AG09319 (cell line): ENCODE measurements around the gene CD83.
"Not testable (repeated sequence)": the region's sequence is repeated elsewhere in the genome, so short reads cannot be mapped to it uniquely, and the experiment has no call there.

ENCODE experiments used
- DNase-seq: peaks from one replicate; pipeline ENCODE4 v3.0.0-alpha.2; 2010; ENCODE audit warnings: low read depth; ENCODE audit errors: extremely low read depth
- CTCF ChIP-seq: IDR thresholded peaks from 2 replicates; pipeline ENCODE4 v1.5.1; 2011; ENCODE audit warnings: low read depth, mild to moderate bottlenecking, inconsistent platforms, low read length, moderate library complexity

Gene CD83

GRCh38 chr6:14117158-14118090 is at the start of gene CD83:
Gene CD83, plus strand, starts transcription at chr6:14117772. Its CDS starts 40 bp downstream, at chr6:14117812.
- TF ChIP-seq CTCF = peak; percentile 5; the same call in 1 of the 2 replicates
- no peak for DNase-seq

GRCh38 chr6:14068133-14068532 is 49.4 kb upstream of the CD83 start:
- peak; percentile 30 for DNase-seq
- TF ChIP-seq CTCF = no peak

GRCh38 chr6:14068623-14069022 is 48.9 kb upstream of the CD83 start:
- TF ChIP-seq CTCF = no peak
- no peak for DNase-seq

GRCh38 chr6:14070457-14070856 is 47.1 kb upstream of the CD83 start:
- no peak for TF ChIP-seq CTCF
- DNase-seq = no peak

- TF ChIP-seq CTCF = no peak
Observed at GRCh38 chr6:14072084-14072483, 45.5 kb upstream of the CD83 start.

GRCh38 chr6:14073561-14074354 is 43.8 kb upstream of the CD83 start:
- DNase-seq = not testable (repeated sequence)

More at GRCh38 chr6:14072084-14072483, 45.5 kb upstream of the CD83 start:
- no peak for DNase-seq

- no peak for TF ChIP-seq CTCF
- no peak for DNase-seq
Observed at GRCh38 chr6:14074476-14075094, 43.0 kb upstream of the CD83 start.
